HEK293 (cell line): ENCODE measurements around the gene MCF2L.

Source experiments
- CTCF ChIA-PET: fragments of 350-600 bp; formaldehyde crosslinking; extraction: SDS; loops from one replicate; lab custom pipeline; 2021; ENCODE audit warnings: antibody characterized with exemption; lab: Yijun Ruan, JAX
- POLR2A ChIA-PET: fragments of 300-600 bp; formaldehyde crosslinking; extraction: SDS; loops from one replicate; lab custom pipeline; 2020; ENCODE audit warnings: antibody characterized with exemption, inconsistent platforms; lab: Yijun Ruan, JAX
- H3K27ac ChIP-seq: fragments of 200-500 bp; sonication (Bioruptor generic); 2 replicates; pipeline ENCODE4 v1.5.1; 2014; ENCODE audit warnings: low read depth, low read length, control low read depth, inconsistent platforms; ENCODE audit errors: extremely low read depth
- H3K36me3 ChIP-seq, 2 experiments: fragments of 200-500 bp in 1 of 2; sonication (Bioruptor generic) in 1 of 2; 1 replicate in 1 of 2; 2 replicates in 1 of 2; pipeline ENCODE4 v1.5.1; 2014 to 2017; ENCODE audit warnings: inconsistent platforms in 2 of 2, low read length in 2 of 2; ENCODE audit not compliant: control insufficient read depth in 2 of 2, insufficient read depth in 1 of 2
- H3K4me1 ChIP-seq: fragments of 200-500 bp; sonication (Bioruptor generic); 2 replicates; pipeline ENCODE4 v1.5.1; 2014; ENCODE audit warnings: mild to moderate bottlenecking, low read length, inconsistent platforms; ENCODE audit not compliant: control insufficient read depth, insufficient read depth
- H3K4me3 ChIP-seq: 2 replicates; pipeline ENCODE4 v1.5.1; 2011; ENCODE audit warnings: low read depth, mild to moderate bottlenecking, control low read depth, low read length, moderate library complexity
- H3K9me3 ChIP-seq: fragments of 200-500 bp; sonication (Bioruptor generic); 2 replicates; pipeline ENCODE4 v1.5.1; 2014; ENCODE audit warnings: low read depth, low read length, inconsistent platforms; ENCODE audit not compliant: control insufficient read depth, insufficient read depth
- EGR2 ChIP-seq: fragments of 450-650 bp; formaldehyde crosslinking; IDR thresholded peaks from 2 replicates; pipeline ENCODE4 v1.5.1; 2016; ENCODE audit warnings: low read depth, missing biosample characterization, missing genetic modification characterization
- KLF1 ChIP-seq: fragments of 450-650 bp; formaldehyde crosslinking; IDR thresholded peaks from 2 replicates; pipeline ENCODE4 v1.5.1; 2016; ENCODE audit warnings: missing biosample characterization, missing genetic modification characterization
- MYNN ChIP-seq: fragments of 450-650 bp; formaldehyde crosslinking; IDR thresholded peaks from 2 replicates; pipeline ENCODE4 v1.5.1; 2016; ENCODE audit warnings: missing biosample characterization, missing genetic modification characterization, borderline replicate concordance
- SCRT1 ChIP-seq: fragments of 450-650 bp; formaldehyde crosslinking; IDR thresholded peaks from 2 replicates; pipeline ENCODE4 v1.5.1; 2016; ENCODE audit warnings: missing biosample characterization, missing genetic modification characterization, borderline replicate concordance
- SP7 ChIP-seq: fragments of 450-650 bp; formaldehyde crosslinking; IDR thresholded peaks from 2 replicates; pipeline ENCODE4 v1.5.1; 2016; ENCODE audit warnings: missing biosample characterization, missing genetic modification characterization
- ZFHX2 ChIP-seq: fragments of 450-650 bp; formaldehyde crosslinking; conservative IDR thresholded peaks from 2 replicates; pipeline ENCODE4 v1.5.1; 2016; ENCODE audit warnings: missing biosample characterization, missing genetic modification characterization
- ZFP69B ChIP-seq: fragments of 450-650 bp; formaldehyde crosslinking; IDR thresholded peaks from 2 replicates; pipeline ENCODE4 v1.5.1; 2016; ENCODE audit warnings: missing biosample characterization, missing genetic modification characterization
- ZNF221 ChIP-seq: fragments of 450-650 bp; formaldehyde crosslinking; IDR thresholded peaks from 2 replicates; pipeline ENCODE4 v1.5.1; 2017; ENCODE audit warnings: missing biosample characterization, missing genetic modification characterization, borderline replicate concordance
- ZNF37A ChIP-seq: fragments of 450-650 bp; IDR thresholded peaks from 2 replicates; pipeline ENCODE4 v1.5.1; 2018; ENCODE audit warnings: missing biosample characterization, missing genetic modification characterization
- ZNF521 ChIP-seq: fragments of 450-650 bp; formaldehyde crosslinking; IDR thresholded peaks from 2 replicates; pipeline ENCODE4 v1.5.1; 2017; ENCODE audit warnings: missing biosample characterization, mild to moderate bottlenecking, missing genetic modification characterization
- ZNF544 ChIP-seq: fragments of 450-650 bp; formaldehyde crosslinking; IDR thresholded peaks from 2 replicates; pipeline ENCODE4 v1.5.0; 2017; ENCODE audit warnings: missing biosample characterization, missing genetic modification characterization
- ZNF585B ChIP-seq: fragments of 450-650 bp; formaldehyde crosslinking; IDR thresholded peaks from 2 replicates; pipeline ENCODE4 v1.5.1; 2016; ENCODE audit warnings: missing biosample characterization, missing genetic modification characterization
- ZNF654 ChIP-seq: fragments of 450-650 bp; formaldehyde crosslinking; IDR thresholded peaks from 2 replicates; pipeline ENCODE4 v1.5.1; 2016; ENCODE audit warnings: low read depth, missing biosample characterization, missing genetic modification characterization
- ZNF660 ChIP-seq: fragments of 450-650 bp; IDR thresholded peaks from 2 replicates; pipeline ENCODE4 v1.5.1; 2018; ENCODE audit warnings: missing biosample characterization, mild to moderate bottlenecking, missing genetic modification characterization
- ZNF701 ChIP-seq: fragments of 450-650 bp; formaldehyde crosslinking; IDR thresholded peaks from 2 replicates; pipeline ENCODE4 v1.5.1; 2016; ENCODE audit warnings: missing biosample characterization, missing genetic modification characterization
- ZNF747 ChIP-seq: fragments of 450-650 bp; formaldehyde crosslinking; IDR thresholded peaks from 2 replicates; pipeline ENCODE4 v1.5.1; 2016; ENCODE audit warnings: missing biosample characterization, missing genetic modification characterization
- ZNF785 ChIP-seq: fragments of 450-650 bp; formaldehyde crosslinking; IDR thresholded peaks from 2 replicates; pipeline ENCODE4 v1.5.1; 2016; ENCODE audit warnings: missing biosample characterization, missing genetic modification characterization
- ZNF791 ChIP-seq: fragments of 450-650 bp; formaldehyde crosslinking; IDR thresholded peaks from 2 replicates; pipeline ENCODE4 v1.5.1; 2016; ENCODE audit warnings: missing biosample characterization, missing genetic modification characterization
- ZNF843 ChIP-seq: fragments of 450-650 bp; formaldehyde crosslinking; IDR thresholded peaks from 2 replicates; pipeline ENCODE4 v1.5.1; 2016; ENCODE audit warnings: missing biosample characterization, missing genetic modification characterization
- ZSCAN30 ChIP-seq: fragments of 450-650 bp; IDR thresholded peaks from 2 replicates; pipeline ENCODE4 v1.5.1; 2018; ENCODE audit warnings: missing biosample characterization, mild to moderate bottlenecking, missing genetic modification characterization, moderate library complexity
- TF ChIP-seq, protein P1 (sequence below): fragments of 450-650 bp; formaldehyde crosslinking; IDR thresholded peaks from 2 replicates; pipeline ENCODE4 v1.5.1; 2016; ENCODE audit warnings: missing biosample characterization, missing genetic modification characterization
- TF ChIP-seq, protein P2 (sequence below): fragments of 450-650 bp; formaldehyde crosslinking; IDR thresholded peaks from 2 replicates; pipeline ENCODE4 v1.5.1; 2016; ENCODE audit warnings: missing biosample characterization, missing genetic modification characterization
- TF ChIP-seq, protein P3 (sequence below): IDR thresholded peaks from 2 replicates; pipeline ENCODE4 v1.6.1; 2011; ENCODE audit warnings: mild to moderate bottlenecking, low read depth, low read length, borderline replicate concordance
- TF ChIP-seq, protein P4 (sequence below): fragments of 450-650 bp; IDR thresholded peaks from 2 replicates; pipeline ENCODE4 v1.5.1; 2018; ENCODE audit warnings: missing biosample characterization, missing genetic modification characterization
- TF ChIP-seq, protein P5 (sequence below): fragments of 450-650 bp; formaldehyde crosslinking; IDR thresholded peaks from 2 replicates; pipeline ENCODE4 v1.5.1; 2016; ENCODE audit warnings: missing biosample characterization, missing genetic modification characterization

Gene MCF2L

DNA sequence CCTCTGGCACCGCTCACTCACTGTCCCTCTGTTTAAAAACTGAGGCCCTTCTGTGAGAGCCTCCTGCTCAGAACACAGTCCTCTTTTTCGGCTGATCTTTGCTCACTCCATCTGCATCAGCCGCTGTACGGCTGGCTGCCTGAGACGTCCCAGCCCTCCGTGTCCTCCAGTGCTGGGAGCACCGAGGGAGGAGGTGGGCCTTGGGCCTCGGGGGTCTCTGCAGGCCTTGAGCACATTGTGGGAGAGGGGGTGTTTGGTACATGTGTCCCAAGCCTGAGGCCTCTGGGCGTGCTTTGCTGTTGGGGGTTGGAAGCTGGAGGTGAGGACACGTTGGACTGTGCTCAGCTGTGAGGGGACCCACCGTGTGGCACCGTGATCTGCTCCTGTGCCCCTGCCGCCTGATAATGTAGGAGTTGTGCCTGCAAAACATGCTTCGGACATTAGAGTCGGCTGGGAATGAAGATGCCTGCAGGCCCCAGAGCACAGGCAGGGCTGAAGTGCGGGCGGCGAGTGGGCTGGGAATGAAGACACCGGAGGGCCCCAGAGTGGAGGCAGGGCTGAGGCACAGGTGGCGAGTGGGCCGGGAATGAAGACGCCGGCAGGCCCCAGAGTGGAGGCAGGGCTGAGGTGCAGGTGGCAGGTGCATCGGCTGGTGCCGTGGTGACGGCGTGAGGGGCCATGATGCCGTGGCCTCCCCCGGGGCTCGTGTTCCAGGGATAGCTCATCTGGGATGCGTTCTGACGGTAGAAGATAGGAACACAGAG, 30.6 kb downstream of the MCF2L start:
- H3K27ac ChIP-seq, result no peak overlapping the region
- ChIA-PET CTCF (interaction anchor here (0.6 to 2.0 kb wide), 2 partner anchors 9 to 57 kb away, joined by 3 to 5 read pairs; no protein-coding TSS in a partner anchor), POLR2A (no interaction called here)
- H3K9me3 ChIP-seq, result no peaks in the 10 kb centered on the region
- no peak for TF ChIP-seq SCRT1 (tag by site-specific recombination)
- TF ChIP-seq EGR2 (tag by site-specific recombination), result peak; percentile 68
- no peak for TF ChIP-seq ZNF544 (tag by site-specific recombination)
- no peak for TF ChIP-seq ZNF521 (tag by site-specific recombination)
- TF ChIP-seq, protein P1, sequence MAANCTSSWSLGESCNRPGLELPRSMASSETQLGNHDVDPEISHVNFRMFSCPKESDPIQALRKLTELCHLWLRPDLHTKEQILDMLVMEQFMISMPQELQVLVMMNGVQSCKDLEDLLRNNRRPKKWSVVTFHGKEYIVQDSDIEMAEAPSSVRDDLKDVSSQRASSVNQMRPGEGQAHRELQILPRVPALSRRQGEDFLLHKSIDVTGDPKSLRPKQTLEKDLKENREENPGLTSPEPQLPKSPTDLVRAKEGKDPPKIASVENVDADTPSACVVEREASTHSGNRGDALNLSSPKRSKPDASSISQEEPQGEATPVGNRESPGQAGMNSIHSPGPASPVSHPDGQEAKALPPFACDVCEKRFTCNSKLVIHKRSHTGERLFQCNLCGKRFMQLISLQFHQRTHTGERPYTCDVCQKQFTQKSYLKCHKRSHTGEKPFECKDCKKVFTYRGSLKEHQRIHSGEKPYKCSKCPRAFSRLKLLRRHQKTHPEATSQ, result no peak
- no peak for TF ChIP-seq ZNF791 (tag by site-specific recombination)
- no peak for TF ChIP-seq ZNF37A
- TF ChIP-seq ZNF785 (tag by site-specific recombination), result no peak
- TF ChIP-seq ZFHX2 (tag by site-specific recombination), result peak; percentile 71
- TF ChIP-seq, protein P2, sequence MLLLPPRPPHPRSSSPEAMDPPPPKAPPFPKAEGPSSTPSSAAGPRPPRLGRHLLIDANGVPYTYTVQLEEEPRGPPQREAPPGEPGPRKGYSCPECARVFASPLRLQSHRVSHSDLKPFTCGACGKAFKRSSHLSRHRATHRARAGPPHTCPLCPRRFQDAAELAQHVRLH (tag by site-specific recombination), result no peak
- no peak for TF ChIP-seq ZNF843
- no peak for TF ChIP-seq KLF1 (tag by site-specific recombination)
- TF ChIP-seq ZNF654 (tag by site-specific recombination), result no peak
- TF ChIP-seq SP7 (tag by site-specific recombination), result no peak
- no peak for TF ChIP-seq ZSCAN30 (tag by site-specific recombination)
- TF ChIP-seq ZNF701 (tag by site-specific recombination), result no peak
- H3K36me3 ChIP-seq, result no peaks in the 10 kb centered on the region
- no peak overlapping the region for H3K4me3 ChIP-seq
- H3K4me1 ChIP-seq, result peaks cover 2% of the 10 kb centered on the region; the same call in 1 of the 2 replicates

DNA sequence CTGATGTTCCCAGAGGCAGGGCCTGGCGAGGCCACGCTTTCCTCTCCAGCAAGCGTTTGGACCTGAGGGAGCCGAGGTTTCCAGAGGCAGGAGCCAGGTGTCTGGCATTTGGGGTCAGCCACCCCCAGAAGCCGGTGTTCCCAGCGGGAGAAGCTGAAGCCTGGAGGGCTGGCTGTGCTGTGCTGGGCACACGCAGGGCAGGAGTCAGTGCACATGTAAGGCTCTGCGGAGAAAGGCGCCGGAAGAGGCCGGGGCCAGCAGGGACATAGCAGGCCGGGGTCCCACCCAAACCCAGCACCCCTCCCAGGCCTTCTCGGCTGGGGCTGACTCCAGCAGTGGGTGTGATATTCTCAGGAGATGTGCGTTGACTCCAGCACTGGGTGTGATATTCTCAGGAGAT, 31.6 kb downstream of the MCF2L start:
- Histone ChIP-seq H3K4me1 (peaks cover 2% of the 10 kb centered on the region; the same call in 1 of the 2 replicates), H3K9me3 (no peaks in the 10 kb centered on the region), H3K36me3 (no peaks in the 10 kb centered on the region), H3K27ac (no peak overlapping the region), H3K4me3 (no peak overlapping the region)
- TF ChIP-seq, protein P3, sequence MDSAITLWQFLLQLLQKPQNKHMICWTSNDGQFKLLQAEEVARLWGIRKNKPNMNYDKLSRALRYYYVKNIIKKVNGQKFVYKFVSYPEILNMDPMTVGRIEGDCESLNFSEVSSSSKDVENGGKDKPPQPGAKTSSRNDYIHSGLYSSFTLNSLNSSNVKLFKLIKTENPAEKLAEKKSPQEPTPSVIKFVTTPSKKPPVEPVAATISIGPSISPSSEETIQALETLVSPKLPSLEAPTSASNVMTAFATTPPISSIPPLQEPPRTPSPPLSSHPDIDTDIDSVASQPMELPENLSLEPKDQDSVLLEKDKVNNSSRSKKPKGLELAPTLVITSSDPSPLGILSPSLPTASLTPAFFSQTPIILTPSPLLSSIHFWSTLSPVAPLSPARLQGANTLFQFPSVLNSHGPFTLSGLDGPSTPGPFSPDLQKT, result no peak
- TF ChIP-seq, protein P4, sequence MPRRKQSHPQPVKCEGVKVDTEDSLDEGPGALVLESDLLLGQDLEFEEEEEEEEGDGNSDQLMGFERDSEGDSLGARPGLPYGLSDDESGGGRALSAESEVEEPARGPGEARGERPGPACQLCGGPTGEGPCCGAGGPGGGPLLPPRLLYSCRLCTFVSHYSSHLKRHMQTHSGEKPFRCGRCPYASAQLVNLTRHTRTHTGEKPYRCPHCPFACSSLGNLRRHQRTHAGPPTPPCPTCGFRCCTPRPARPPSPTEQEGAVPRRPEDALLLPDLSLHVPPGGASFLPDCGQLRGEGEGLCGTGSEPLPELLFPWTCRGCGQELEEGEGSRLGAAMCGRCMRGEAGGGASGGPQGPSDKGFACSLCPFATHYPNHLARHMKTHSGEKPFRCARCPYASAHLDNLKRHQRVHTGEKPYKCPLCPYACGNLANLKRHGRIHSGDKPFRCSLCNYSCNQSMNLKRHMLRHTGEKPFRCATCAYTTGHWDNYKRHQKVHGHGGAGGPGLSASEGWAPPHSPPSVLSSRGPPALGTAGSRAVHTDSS, result no peak
- TF ChIP-seq ZNF654 (tag by site-specific recombination), result no peak
- no peak for TF ChIP-seq ZNF585B (tag by site-specific recombination)
- no peak for TF ChIP-seq ZFP69B (tag by site-specific recombination)
- no peak for TF ChIP-seq MYNN (tag by site-specific recombination)
- TF ChIP-seq ZNF221 (tag by site-specific recombination), result no peak
- TF ChIP-seq ZNF660 (tag by site-specific recombination), result no peak
- TF ChIP-seq, protein P5, sequence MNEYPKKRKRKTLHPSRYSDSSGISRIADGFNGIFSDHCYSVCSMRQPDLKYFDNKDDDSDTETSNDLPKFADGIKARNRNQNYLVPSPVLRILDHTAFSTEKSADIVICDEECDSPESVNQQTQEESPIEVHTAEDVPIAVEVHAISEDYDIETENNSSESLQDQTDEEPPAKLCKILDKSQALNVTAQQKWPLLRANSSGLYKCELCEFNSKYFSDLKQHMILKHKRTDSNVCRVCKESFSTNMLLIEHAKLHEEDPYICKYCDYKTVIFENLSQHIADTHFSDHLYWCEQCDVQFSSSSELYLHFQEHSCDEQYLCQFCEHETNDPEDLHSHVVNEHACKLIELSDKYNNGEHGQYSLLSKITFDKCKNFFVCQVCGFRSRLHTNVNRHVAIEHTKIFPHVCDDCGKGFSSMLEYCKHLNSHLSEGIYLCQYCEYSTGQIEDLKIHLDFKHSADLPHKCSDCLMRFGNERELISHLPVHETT (tag by site-specific recombination), result no peak
- TF ChIP-seq ZNF747 (tag by site-specific recombination), result no peak
- POLR2A ChIA-PET, result interaction anchor here (1.1 kb wide), 1 partner anchor 20 kb away, joined by 3 read pairs; no protein-coding TSS in a partner anchor
- CTCF ChIA-PET, result interaction anchor here (0.6 to 2.0 kb wide), 4 partner anchors 10 to 58 kb away, joined by 3 to 5 read pairs (median 4); no protein-coding TSS in a partner anchor
